Cardiac fibroblast (primary cell): ENCODE data around the gene OR6K2.

Experiments used
- DNase-seq, 2 donors: peaks; one replicate each; pipeline versions ENCODE4 v3.0.0 to v3.0.0-alpha.2; 2010; ENCODE audit warnings: low read depth in 2 of 2
- H3K4me3 ChIP-seq, 2 donors: replicated peaks in 1 of 2; 1 replicate in 1 of 2; 2 replicates in 1 of 2; pipeline ENCODE4 v1.5.1; 2011; ENCODE audit warnings: low read depth in 2 of 2, low read length in 2 of 2, mild to moderate bottlenecking in 2 of 2, moderate library complexity in 1 of 2
- CTCF ChIP-seq: IDR thresholded peaks from one replicate; pipeline ENCODE4 v1.5.1; 2011; ENCODE audit warnings: low read depth, mild to moderate bottlenecking, low read length, inconsistent platforms

OR6K2 gene

GRCh38 chr1:158687037-158687436 lies 13.4 kb downstream of the OR6K2 start:
- DNase-seq = no peak
- H3K4me3 ChIP-seq = no peak overlapping the region
- TF ChIP-seq CTCF = no peak

- DNase-seq = peak; percentile 33 to 52
- TF ChIP-seq CTCF = no peak
- H3K4me3 ChIP-seq = no peak within 1 kb of the TSS
Measured at GRCh38 chr1:158686111-158687009, 14.1 kb downstream of the OR6K2 start, which contains the start of gene SPTA1. TSS of gene SPTA1 (minus strand) at chr1:158686715. CDS start at chr1:158686517, 198 bp downstream.

- no peak for TF ChIP-seq CTCF
- no peak for DNase-seq
- H3K4me3 ChIP-seq = no peak overlapping the region
Measured at GRCh38 chr1:158685085-158685484, 15.4 kb downstream of the OR6K2 start.

GRCh38 chr1:158681606-158682005 lies 18.8 kb downstream of the OR6K2 start:
- DNase-seq = no peak
- TF ChIP-seq CTCF = no peak
- no peak overlapping the region for H3K4me3 ChIP-seq

GRCh38 chr1:158679289-158679688 lies 21.2 kb downstream of the OR6K2 start:
- DNase-seq = no peak
- H3K4me3 ChIP-seq = no peak overlapping the region
- TF ChIP-seq CTCF = no peak

GRCh38 chr1:158675563-158676323 lies 24.7 kb downstream of the OR6K2 start:
- no peak for TF ChIP-seq CTCF
- no peak for DNase-seq
- no peak overlapping the region for H3K4me3 ChIP-seq
